Gastrocnemius medialis (tissue), 4 donors: Measurements from ENCODE around the gene KTN1. TPM values are rescaled to one million over a fixed set of nuclear protein-coding genes. Genes with fewer than 3 reads are reported as not detected.

Source experiments
- ATAC-seq, 2 donors: fragments of 150-250 bp; one replicate each; pipeline ENCODE4 v1.9.1; 2016
- DNase-seq, 2 donors: peaks; one replicate each; pipeline ENCODE4 v3.0.0-alpha.2; 2019
- H3K27ac ChIP-seq, 4 donors: fragments of 200-600 bp; sonication (generic); 1 replicate in 1 of 4; 2 replicates in 3 of 4; pipeline ENCODE4 v1.5.1; 2016 to 2018; ENCODE audit warnings: mild to moderate bottlenecking in 2 of 4, moderate library complexity in 1 of 4
- H3K27me3 ChIP-seq, 3 donors: fragments of 200-600 bp; sonication (generic) in 2 of 3; 1 replicate in 1 of 3; 2 replicates in 2 of 3; pipeline versions ENCODE4 v1.5.1 to v1.6.0; 2016 to 2019; ENCODE audit warnings: mild to moderate bottlenecking in 1 of 3, moderate library complexity in 1 of 3
- H3K36me3 ChIP-seq, 2 donors: fragments of 200-600 bp; sonication (generic) in 1 of 2; one replicate each; pipeline ENCODE4 v1.5.1; 2017 to 2018
- H3K4me1 ChIP-seq, 2 donors: fragments of 200-600 bp; sonication (generic) in 1 of 2; one replicate each; pipeline ENCODE4 v1.5.1; 2016 to 2017; ENCODE audit warnings: mild to moderate bottlenecking in 2 of 2
- H3K4me3 ChIP-seq, 4 donors: fragments of 200-600 bp; sonication (generic) in 3 of 4; 1 replicate in 1 of 4; 2 replicates in 3 of 4; pipeline ENCODE4 v1.5.1; 2016 to 2019; ENCODE audit warnings: mild to moderate bottlenecking in 2 of 4
- H3K9me3 ChIP-seq, 3 donors: fragments of 200-600 bp; sonication (generic) in 2 of 3; 1 replicate in 1 of 3; 2 replicates in 2 of 3; pipeline ENCODE4 v1.5.1; 2016 to 2019
- CTCF ChIP-seq, 5 experiments: fragments of 450-650 bp in 3 of 5; fragments of 200-600 bp in 2 of 5; sonication (generic) in 2 of 5; IDR thresholded peaks in 4 of 5; conservative IDR thresholded peaks in 1 of 5; 1 replicate in 4 of 5; 2 replicates in 1 of 5; pipeline ENCODE4 v1.5.1; 2016 to 2019; ENCODE audit warnings: antibody characterized with exemption in 5 of 5, mild to moderate bottlenecking in 3 of 5, moderate library complexity in 3 of 5
- POLR2A ChIP-seq, 2 donors: fragments of 450-650 bp; IDR thresholded peaks; one replicate each; pipeline ENCODE4 v1.6.1; 2017; ENCODE audit warnings: antibody characterized with exemption in 2 of 2, mild to moderate bottlenecking in 2 of 2, moderate library complexity in 2 of 2
- in situ Hi-C, 4 donors: fragments of 200-750 bp; cut with MboI; loops; one replicate each; pipeline versions ENCODE4 v1.15.0 to v1.8.0; 2017; ENCODE audit warnings: low sequenced_read_pairs in 4 of 4
- intact Hi-C: fragments of 100-400 bp; cut with DNase I; formaldehyde crosslinking; loops from one replicate; pipeline ENCODE4 v1.15.1; 2023; ENCODE audit warnings: low total_unique reads
- total RNA-seq, 4 donors: library from RNA; depleted of rRNA; stranded (reverse); fragments of >200 nt; gene quantifications; one replicate each; pipeline versions ENCODE4 v1.1.0 to v1.2.3, GENCODE V29; 2016

The KTN1 gene
- total RNA-seq, 4 donors from 2014 or later, result 256 to 373 (median 327) TPM

DNA sequence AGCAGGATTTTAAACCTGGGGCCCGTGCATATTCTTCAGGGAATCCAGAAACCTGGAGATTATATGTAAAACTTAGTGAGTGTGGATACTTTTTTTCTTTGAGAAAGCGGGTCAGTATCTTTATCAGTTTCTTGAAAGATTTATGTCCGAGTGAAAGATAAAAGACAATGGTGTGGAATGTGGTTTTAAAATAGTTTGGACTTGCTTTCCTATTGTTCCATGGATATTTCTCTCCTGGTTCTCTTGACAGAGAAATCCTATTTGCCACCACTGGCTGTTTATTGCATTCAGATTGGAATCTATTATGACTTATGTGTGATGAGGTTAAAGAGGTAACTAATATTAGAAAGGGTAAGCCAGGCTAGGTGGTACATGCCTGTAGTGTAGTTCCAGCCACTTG, 27.4 kb downstream of the KTN1 start:
- DNase-seq (no peak), ATAC-seq (no peak)
- H3K36me3 ChIP-seq, result no peaks in the 10 kb centered on the region
- in situ Hi-C loops (no loop called here), intact Hi-C loops (no loop called here)
- peaks cover 91 to 92% of the 10 kb centered on the region in 2 donors for H3K4me1 ChIP-seq
- peak overlapping the region in 2 of 4 donors; percentile 1 to 80 for H3K27ac ChIP-seq
- H3K9me3 ChIP-seq, result no peaks in the 10 kb centered on the region
- H3K27me3 ChIP-seq, result no peaks in the 10 kb centered on the region
- no peak for TF ChIP-seq POLR2A (IDR thresholded peaks at IDR 0.05)
- no peak for TF ChIP-seq CTCF (IDR thresholded peaks at IDR 0.05 in 4 of 5, conservative IDR thresholded peaks at IDR 0.05 in 1 of 5)
- no peak overlapping the region for H3K4me3 ChIP-seq

DNA sequence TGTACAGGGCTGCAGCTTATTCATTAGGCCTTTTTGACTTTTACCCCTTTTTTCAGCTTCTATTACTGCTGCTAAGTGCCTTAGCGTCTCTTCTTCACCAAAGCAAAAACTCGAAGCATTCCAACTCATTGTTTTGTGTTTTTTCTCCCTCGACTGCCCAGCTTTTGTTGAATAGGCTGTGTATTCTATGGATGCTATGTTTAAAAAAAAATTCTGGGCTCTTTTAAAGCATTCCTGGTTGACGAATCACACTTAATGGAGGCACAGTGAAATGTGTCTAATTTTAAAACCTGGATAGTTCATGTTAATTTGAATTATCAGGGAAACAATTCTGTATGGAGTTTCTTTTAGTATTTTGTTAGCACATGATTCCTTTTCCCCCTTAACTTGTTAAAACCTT, 29.7 kb downstream of the KTN1 start:
- Histone ChIP-seq H3K4me1 (peaks cover 91 to 96% of the 10 kb centered on the region in 2 donors), H3K36me3 (no peaks in the 10 kb centered on the region), H3K9me3 (no peaks in the 10 kb centered on the region), H3K4me3 (no peak overlapping the region), H3K27me3 (no peaks in the 10 kb centered on the region), H3K27ac (peak overlapping the region in 3 of 4 donors; percentile 13 to 80 (median 13))
- DNase-seq, result no peak
- no peak for ATAC-seq
- TF ChIP-seq CTCF (IDR thresholded peaks at IDR 0.05 in 4 of 5, conservative IDR thresholded peaks at IDR 0.05 in 1 of 5) (no peak), POLR2A (IDR thresholded peaks at IDR 0.05) (no peak)
- in situ Hi-C loops, result no loop called here
- intact Hi-C loops, result loop anchor here (2.0 to 5.0 kb wide), 2 partner anchors 35 to 53 kb away; no protein-coding TSS in a partner anchor

- Histone ChIP-seq H3K9me3 (no peaks in the 10 kb centered on the region), H3K27me3 (no peaks in the 10 kb centered on the region), H3K27ac (peak overlapping the region in 3 of 4 donors; percentile 1 to 80 (median 37)), H3K4me3 (no peak overlapping the region), H3K4me1 (peaks cover 82 to 87% of the 10 kb centered on the region in 2 donors), H3K36me3 (peaks cover 0 to 4% of the 10 kb centered on the region in 2 donors)
- TF ChIP-seq POLR2A (IDR thresholded peaks at IDR 0.05), result no peak
- no peak for TF ChIP-seq CTCF (IDR thresholded peaks at IDR 0.05 in 4 of 5, conservative IDR thresholded peaks at IDR 0.05 in 1 of 5)
- ATAC-seq (peak; percentile 30 to 50), DNase-seq (peak in 1 of 2 donors; percentile 39)
- intact Hi-C loops (loop anchor here (2.0 to 5.0 kb wide), 2 partner anchors 34 to 51 kb away; no protein-coding TSS in a partner anchor), in situ Hi-C loops (no loop called here)
These were observed 30.8 kb downstream of the KTN1 start for GRCh38 chr14:55610713-55611370.

DNA sequence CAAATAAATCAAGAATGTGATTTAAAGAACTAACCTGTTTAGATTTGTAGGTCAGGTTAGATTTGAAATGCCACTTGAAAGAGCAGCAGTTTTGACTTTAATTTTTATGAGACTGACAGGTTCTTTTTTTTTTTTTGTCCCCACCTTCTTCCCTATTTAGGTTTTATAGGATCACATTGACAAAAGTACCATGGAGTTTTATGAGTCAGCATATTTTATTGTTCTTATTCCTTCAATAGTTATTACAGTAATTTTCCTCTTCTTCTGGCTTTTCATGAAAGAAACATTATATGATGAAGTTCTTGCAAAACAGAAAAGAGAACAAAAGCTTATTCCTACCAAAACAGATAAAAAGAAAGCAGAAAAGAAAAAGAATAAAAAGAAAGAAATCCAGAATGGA, 31.9 kb downstream of the KTN1 start:
- intact Hi-C loops, result loop anchor here (2.0 to 5.0 kb wide), 2 partner anchors 33 to 50 kb away; no protein-coding TSS in a partner anchor
- H3K4me3 ChIP-seq, result no peak overlapping the region

More for the DNA sequence above, 31.9 kb downstream of the KTN1 start:
- Histone ChIP-seq H3K27me3 (no peaks in the 10 kb centered on the region), H3K4me1 (peaks cover 77 to 80% of the 10 kb centered on the region in 2 donors), H3K9me3 (no peaks in the 10 kb centered on the region), H3K36me3 (peaks cover 5 to 14% of the 10 kb centered on the region in 2 donors), H3K27ac (peak overlapping the region in 2 of 4 donors; percentile 9 to 80)
- ATAC-seq, result no peak
- in situ Hi-C loops, result no loop called here
- DNase-seq, result no peak
- no peak for TF ChIP-seq CTCF (IDR thresholded peaks at IDR 0.05 in 4 of 5, conservative IDR thresholded peaks at IDR 0.05 in 1 of 5)
- TF ChIP-seq POLR2A (IDR thresholded peaks at IDR 0.05), result no peak
